ENCODE measurements around the gene CCNI2. TPM values are rescaled to one million over a fixed set of nuclear protein-coding genes. Genes with fewer than 3 reads are reported as not detected.

Gene CCNI2
- polyA plus RNA-seq, 1 donor = 4.2 TPM

GRCh38 chr5:132749506-132749905 lies 2.3 kb downstream of the CCNI2 start:
- no peak for DNase-seq

- no peak for DNase-seq
Observed at GRCh38 chr5:132750471-132751230, 3.4 kb downstream of the CCNI2 start.

- no peak for DNase-seq
Observed at GRCh38 chr5:132751444-132751843, 4.2 kb downstream of the CCNI2 start.

GRCh38 chr5:132751971-132752580 lies 4.8 kb downstream of the CCNI2 start:
- no peak for DNase-seq

GRCh38 chr5:132752581-132753125 lies 5.4 kb downstream of the CCNI2 start:
- no peak for DNase-seq

- no peak for DNase-seq
Observed at GRCh38 chr5:132753135-132753987, 6.1 kb downstream of the CCNI2 start.

GRCh38 chr5:132754111-132754510 lies 6.9 kb downstream of the CCNI2 start:
- no peak for DNase-seq

- DNase-seq = no peak
Observed at GRCh38 chr5:132754947-132755346, 7.7 kb downstream of the CCNI2 start.

GRCh38 chr5:132756542-132756941 lies 9.3 kb downstream of the CCNI2 start:
- no peak for DNase-seq

GRCh38 chr5:132758451-132758850 lies 11.2 kb downstream of the CCNI2 start:
- no peak for DNase-seq

GRCh38 chr5:132759114-132760048 lies 12.2 kb downstream of the CCNI2 start:
- no peak for DNase-seq

- DNase-seq = no peak
Observed at GRCh38 chr5:132760049-132760420, 12.8 kb downstream of the CCNI2 start.

- no peak for DNase-seq
Observed at GRCh38 chr5:132760601-132761317, 13.5 kb downstream of the CCNI2 start.

- DNase-seq = no peak
Observed at GRCh38 chr5:132761321-132762240, 14.4 kb downstream of the CCNI2 start.

- no peak for DNase-seq
Observed at GRCh38 chr5:132762246-132763000, 15.2 kb downstream of the CCNI2 start.

- DNase-seq = no peak
Observed at GRCh38 chr5:132763181-132764036, 16.2 kb downstream of the CCNI2 start.

GRCh38 chr5:132764051-132764450 lies 16.8 kb downstream of the CCNI2 start:
- DNase-seq = no peak

GRCh38 chr5:132764671-132765238 lies 17.5 kb downstream of the CCNI2 start:
- no peak for DNase-seq

All from left kidney (tissue), 2 donors.